ENCODE data around the gene MAP7D3.
A peak's percentile ranks its signal among the peaks of the same experiment; 100 is the strongest.

MAP7D3 gene

DNA sequence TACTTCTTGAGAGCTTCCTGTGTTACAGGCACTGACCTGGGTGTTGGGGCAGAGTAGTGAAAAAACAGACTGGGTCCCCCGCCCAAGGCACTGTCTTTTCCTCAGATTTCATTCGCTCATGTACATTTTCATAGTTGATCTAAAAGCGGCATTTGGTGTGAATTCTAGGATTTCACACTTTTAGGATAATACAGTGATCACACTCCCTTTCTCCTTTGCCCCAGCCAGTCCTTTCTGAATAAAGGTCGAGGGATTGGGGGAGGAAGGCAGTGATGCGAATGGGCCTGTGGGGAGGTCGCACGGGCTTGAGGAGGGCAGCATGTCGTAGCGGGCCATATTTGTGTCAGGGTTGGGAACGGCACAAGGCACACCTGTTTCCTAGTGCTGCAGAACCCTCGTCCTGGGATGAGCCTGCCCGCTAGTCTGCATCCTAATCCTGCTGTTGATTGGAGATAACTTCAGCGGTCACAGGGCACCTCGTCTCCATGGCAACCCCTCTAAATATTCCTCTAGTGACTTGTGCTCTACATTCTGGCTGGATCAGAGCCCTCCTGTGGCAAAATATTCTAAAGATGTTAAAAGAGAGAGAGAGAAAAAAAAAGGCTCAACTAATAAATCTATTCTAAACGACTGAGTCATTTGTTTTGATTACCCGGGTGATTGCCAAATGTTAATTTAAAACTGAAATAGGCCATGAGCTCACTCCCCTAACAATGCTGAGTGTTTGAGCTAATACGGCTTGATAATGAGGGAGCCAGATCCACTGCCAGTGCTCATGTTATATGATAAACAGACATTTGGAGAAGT, 82.1 kb downstream of the MAP7D3 start (continued):
- TF ChIP-seq, protein P1, sequence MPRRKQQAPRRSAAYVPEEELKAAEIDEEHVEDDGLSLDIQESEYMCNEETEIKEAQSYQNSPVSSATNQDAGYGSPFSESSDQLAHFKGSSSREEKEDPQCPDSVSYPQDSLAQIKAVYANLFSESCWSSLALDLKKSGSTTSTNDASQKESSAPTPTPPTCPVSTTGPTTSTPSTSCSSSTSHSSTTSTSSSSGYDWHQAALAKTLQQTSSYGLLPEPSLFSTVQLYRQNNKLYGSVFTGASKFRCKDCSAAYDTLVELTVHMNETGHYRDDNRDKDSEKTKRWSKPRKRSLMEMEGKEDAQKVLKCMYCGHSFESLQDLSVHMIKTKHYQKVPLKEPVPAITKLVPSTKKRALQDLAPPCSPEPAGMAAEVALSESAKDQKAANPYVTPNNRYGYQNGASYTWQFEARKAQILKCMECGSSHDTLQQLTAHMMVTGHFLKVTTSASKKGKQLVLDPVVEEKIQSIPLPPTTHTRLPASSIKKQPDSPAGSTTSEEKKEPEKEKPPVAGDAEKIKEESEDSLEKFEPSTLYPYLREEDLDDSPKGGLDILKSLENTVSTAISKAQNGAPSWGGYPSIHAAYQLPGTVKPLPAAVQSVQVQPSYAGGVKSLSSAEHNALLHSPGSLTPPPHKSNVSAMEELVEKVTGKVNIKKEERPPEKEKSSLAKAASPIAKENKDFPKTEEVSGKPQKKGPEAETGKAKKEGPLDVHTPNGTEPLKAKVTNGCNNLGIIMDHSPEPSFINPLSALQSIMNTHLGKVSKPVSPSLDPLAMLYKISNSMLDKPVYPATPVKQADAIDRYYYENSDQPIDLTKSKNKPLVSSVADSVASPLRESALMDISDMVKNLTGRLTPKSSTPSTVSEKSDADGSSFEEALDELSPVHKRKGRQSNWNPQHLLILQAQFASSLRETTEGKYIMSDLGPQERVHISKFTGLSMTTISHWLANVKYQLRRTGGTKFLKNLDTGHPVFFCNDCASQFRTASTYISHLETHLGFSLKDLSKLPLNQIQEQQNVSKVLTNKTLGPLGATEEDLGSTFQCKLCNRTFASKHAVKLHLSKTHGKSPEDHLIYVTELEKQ (tag by site-specific recombination; IDR thresholded peaks at IDR 0.05; ENCODE audit: borderline replicate concordance): peak; percentile 80
- TF ChIP-seq, protein P2, sequence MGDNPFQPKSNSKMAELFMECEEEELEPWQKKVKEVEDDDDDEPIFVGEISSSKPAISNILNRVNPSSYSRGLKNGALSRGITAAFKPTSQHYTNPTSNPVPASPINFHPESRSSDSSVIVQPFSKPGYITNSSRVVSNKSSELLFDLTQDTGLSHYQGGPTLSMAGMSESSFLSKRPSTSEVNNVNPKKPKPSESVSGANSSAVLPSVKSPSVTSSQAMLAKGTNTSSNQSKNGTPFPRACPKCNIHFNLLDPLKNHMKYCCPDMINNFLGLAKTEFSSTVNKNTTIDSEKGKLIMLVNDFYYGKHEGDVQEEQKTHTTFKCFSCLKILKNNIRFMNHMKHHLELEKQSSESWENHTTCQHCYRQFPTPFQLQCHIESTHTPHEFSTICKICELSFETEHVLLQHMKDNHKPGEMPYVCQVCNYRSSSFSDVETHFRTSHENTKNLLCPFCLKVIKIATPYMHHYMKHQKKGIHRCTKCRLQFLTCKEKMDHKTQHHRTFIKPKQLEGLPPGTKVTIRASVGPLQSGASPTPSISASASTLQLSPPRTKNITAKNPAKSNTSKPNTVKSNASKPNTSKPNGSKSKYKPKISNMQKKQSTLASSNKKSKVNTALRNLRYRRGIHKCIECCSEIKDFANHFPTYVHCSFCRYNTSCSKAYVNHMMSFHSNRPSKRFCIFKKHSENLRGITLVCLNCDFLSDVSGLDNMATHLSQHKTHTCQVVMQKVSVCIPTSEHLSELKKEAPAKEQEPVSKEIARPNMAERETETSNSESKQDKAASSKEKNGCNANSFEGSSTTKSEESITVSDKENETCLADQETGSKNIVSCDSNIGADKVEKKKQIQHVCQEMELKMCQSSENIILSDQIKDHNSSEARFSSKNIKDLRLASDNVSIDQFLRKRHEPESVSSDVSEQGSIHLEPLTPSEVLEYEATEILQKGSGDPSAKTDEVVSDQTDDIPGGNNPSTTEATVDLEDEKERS (tag by site-specific recombination; IDR thresholded peaks at IDR 0.05): no peak
- TF ChIP-seq MZF1 (tag by site-specific recombination; IDR thresholded peaks at IDR 0.05; ENCODE audit: borderline replicate concordance) (peak; percentile 40; the same call in 1 of the 2 replicates), ZNF677 (tag by site-specific recombination; IDR thresholded peaks at IDR 0.05) (no peak), REPIN1 (tag by site-specific recombination; IDR thresholded peaks at IDR 0.05; ENCODE audit: low read depth) (no peak), ZNF776 (tag by site-specific recombination; IDR thresholded peaks at IDR 0.05; ENCODE audit: borderline replicate concordance) (no peak), ZNF292 (tag by site-specific recombination; IDR thresholded peaks at IDR 0.05; ENCODE audit: borderline replicate concordance, low read depth) (no peak), ZBTB21 (tag by site-specific recombination; IDR thresholded peaks at IDR 0.05) (peak; percentile 75), HOXD13 (CRISPR knock-in tag; IDR thresholded peaks at IDR 0.05; ENCODE audit: borderline replicate concordance) (peak; percentile 19; the same call in 1 of the 2 replicates), ZNF558 (tag by site-specific recombination; IDR thresholded peaks at IDR 0.05) (peak; percentile 85), ZNF600 (tag by site-specific recombination; IDR thresholded peaks at IDR 0.05) (peak; percentile 63), SP3 (tag by site-specific recombination; IDR thresholded peaks at IDR 0.05) (peak; percentile 44; the same call in 1 of the 2 replicates), ZNF654 (tag by site-specific recombination; IDR thresholded peaks at IDR 0.05; ENCODE audit: low read depth) (peak; percentile 37; the same call in 1 of the 2 replicates), ZNF843 (tag by site-specific recombination; IDR thresholded peaks at IDR 0.05) (peak; percentile 93), ZSCAN23 (tag by site-specific recombination; IDR thresholded peaks at IDR 0.05) (peak; percentile 65; the same call in 1 of the 2 replicates), ZFHX2 (tag by site-specific recombination; conservative IDR thresholded peaks at IDR 0.05) (no peak), MYNN (tag by site-specific recombination; IDR thresholded peaks at IDR 0.05; ENCODE audit: borderline replicate concordance) (0 out of 2 replicates have a peak, but pooled peaks have one; percentile 38), GLIS1 (tag by site-specific recombination; IDR thresholded peaks at IDR 0.05) (peak; percentile 72), YY1 (tag by site-specific recombination; IDR thresholded peaks at IDR 0.05) (no peak), ZNF10 (tag by site-specific recombination; IDR thresholded peaks at IDR 0.05) (no peak), ZNF23 (tag by site-specific recombination; IDR thresholded peaks at IDR 0.05; ENCODE audit: borderline replicate concordance) (no peak)
- TF ChIP-seq, protein P3, sequence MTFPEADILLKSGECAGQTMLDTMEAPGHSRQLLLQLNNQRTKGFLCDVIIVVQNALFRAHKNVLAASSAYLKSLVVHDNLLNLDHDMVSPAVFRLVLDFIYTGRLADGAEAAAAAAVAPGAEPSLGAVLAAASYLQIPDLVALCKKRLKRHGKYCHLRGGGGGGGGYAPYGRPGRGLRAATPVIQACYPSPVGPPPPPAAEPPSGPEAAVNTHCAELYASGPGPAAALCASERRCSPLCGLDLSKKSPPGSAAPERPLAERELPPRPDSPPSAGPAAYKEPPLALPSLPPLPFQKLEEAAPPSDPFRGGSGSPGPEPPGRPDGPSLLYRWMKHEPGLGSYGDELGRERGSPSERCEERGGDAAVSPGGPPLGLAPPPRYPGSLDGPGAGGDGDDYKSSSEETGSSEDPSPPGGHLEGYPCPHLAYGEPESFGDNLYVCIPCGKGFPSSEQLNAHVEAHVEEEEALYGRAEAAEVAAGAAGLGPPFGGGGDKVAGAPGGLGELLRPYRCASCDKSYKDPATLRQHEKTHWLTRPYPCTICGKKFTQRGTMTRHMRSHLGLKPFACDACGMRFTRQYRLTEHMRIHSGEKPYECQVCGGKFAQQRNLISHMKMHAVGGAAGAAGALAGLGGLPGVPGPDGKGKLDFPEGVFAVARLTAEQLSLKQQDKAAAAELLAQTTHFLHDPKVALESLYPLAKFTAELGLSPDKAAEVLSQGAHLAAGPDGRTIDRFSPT (tag by site-specific recombination; IDR thresholded peaks at IDR 0.05): peak; percentile 68; the same call in 1 of the 2 replicates
- TF ChIP-seq, protein P4, sequence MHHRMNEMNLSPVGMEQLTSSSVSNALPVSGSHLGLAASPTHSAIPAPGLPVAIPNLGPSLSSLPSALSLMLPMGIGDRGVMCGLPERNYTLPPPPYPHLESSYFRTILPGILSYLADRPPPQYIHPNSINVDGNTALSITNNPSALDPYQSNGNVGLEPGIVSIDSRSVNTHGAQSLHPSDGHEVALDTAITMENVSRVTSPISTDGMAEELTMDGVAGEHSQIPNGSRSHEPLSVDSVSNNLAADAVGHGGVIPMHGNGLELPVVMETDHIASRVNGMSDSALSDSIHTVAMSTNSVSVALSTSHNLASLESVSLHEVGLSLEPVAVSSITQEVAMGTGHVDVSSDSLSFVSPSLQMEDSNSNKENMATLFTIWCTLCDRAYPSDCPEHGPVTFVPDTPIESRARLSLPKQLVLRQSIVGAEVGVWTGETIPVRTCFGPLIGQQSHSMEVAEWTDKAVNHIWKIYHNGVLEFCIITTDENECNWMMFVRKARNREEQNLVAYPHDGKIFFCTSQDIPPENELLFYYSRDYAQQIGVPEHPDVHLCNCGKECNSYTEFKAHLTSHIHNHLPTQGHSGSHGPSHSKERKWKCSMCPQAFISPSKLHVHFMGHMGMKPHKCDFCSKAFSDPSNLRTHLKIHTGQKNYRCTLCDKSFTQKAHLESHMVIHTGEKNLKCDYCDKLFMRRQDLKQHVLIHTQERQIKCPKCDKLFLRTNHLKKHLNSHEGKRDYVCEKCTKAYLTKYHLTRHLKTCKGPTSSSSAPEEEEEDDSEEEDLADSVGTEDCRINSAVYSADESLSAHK (tag by site-specific recombination; IDR thresholded peaks at IDR 0.05): peak; percentile 80
- TF ChIP-seq, protein P5, sequence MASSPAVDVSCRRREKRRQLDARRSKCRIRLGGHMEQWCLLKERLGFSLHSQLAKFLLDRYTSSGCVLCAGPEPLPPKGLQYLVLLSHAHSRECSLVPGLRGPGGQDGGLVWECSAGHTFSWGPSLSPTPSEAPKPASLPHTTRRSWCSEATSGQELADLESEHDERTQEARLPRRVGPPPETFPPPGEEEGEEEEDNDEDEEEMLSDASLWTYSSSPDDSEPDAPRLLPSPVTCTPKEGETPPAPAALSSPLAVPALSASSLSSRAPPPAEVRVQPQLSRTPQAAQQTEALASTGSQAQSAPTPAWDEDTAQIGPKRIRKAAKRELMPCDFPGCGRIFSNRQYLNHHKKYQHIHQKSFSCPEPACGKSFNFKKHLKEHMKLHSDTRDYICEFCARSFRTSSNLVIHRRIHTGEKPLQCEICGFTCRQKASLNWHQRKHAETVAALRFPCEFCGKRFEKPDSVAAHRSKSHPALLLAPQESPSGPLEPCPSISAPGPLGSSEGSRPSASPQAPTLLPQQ (tag by site-specific recombination; IDR thresholded peaks at IDR 0.05): peak; percentile 68; the same call in 1 of the 2 replicates

All from HEK293 (cell line).